Stimulated activated CD8-positive, alpha-beta memory T cell treated with anti-CD3 and anti-CD28 coated beads, Interleukin-12 subunit alpha, Interleukin-12 subunit beta, amount 100 ng/mL, for 24 hours (primary cell): ENCODE measurements around the gene DUSP15.

Experiments
- DNase-seq: peaks from one replicate; pipeline ENCODE4 v3.0.0-alpha.2; 2020; ENCODE audit errors: extremely low read depth

The DUSP15 gene

DNA sequence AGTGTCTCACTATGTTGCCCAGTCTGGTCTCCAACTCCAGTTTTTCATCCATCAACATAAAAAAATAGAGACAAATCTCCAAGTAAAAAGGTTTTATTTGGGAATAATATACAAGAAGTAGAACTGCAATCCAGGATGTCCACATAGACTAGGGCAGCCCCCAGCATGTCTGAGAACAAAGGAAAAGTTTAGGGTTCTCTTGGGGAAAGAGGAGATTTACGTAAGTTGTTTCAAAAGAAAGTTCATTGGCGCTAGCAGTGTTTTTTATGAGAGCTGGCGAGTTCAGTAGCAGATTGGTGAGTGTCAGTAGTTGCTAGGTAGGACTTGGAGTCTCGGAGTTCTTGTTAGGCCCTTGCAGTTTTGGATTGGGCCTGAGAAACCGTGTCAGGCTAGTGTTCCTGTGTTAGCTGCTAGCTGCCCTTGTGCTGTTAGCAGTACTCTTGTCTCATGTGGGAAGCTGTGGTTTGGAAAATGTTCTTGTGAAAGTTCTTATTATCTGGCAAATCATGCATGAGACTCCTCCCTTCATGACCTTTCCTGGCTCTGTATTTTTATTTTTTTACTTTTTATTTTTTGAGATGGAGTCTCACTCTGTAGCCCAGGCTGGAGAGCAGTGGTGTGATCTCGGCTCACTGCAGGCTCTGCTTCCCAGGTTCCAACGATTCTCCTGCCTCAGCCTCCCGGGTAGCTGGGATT is 24.8 kb upstream of the DUSP15 start:
- no peak for DNase-seq

DNA sequence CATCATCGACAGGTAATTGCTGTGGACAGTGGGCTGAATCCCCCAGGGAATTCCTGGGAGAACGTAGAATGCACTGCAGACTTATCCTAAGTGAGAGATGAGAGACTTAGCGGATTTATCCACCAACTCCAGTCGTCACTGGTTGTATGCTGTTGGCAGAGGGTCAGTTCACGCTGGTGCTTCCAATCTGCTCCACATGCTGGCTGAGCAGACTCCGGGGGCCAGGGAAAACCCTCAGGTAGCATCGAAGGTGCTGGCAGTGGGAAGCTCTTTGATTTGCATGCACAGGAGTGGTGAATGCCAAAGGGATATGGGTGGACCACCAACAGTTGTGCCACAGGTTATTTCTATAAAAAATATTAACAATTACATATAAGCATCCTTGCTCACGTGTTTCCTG is 20.3 kb upstream of the DUSP15 start:
- no peak for DNase-seq

DNA sequence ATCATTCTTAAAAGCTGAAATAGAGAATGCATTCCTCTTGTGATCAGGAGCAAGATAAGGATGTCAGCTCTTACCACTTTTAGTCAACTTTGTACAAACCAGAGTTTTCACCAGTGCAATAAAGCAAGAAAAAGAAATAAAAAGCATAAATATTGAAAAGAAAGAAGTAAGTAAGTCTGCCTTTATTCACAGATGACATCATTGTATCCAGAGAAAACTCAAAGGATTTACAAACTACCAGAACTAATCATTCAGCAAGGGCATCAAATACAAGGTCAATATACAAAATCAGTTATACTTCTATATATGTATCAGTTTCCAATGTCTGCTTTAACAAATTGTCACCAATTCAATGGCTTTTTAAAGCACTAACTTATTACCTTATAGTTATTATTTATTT is 13.5 kb upstream of the DUSP15 start:
- no peak for DNase-seq

DNA sequence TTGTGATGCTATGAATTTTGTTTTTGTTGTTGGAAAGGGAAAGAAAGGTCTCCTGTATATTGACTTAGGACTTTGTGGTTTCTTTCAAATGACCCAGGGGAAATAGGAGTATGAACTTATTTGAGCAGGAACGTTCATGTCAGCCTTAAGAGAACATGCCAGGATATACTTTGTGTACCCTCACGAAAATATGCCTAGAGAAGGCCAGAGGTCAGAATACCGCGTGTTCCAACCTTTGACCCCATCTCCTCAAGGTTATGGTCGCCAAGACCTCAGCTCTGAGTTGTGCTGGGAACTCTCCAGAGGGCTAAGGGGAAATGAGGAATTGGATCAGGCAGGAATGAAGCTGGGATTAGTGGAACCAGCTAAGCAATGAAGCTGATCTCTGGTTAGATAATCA is 11.6 kb upstream of the DUSP15 start:
- DNase-seq: no peak

DNA sequence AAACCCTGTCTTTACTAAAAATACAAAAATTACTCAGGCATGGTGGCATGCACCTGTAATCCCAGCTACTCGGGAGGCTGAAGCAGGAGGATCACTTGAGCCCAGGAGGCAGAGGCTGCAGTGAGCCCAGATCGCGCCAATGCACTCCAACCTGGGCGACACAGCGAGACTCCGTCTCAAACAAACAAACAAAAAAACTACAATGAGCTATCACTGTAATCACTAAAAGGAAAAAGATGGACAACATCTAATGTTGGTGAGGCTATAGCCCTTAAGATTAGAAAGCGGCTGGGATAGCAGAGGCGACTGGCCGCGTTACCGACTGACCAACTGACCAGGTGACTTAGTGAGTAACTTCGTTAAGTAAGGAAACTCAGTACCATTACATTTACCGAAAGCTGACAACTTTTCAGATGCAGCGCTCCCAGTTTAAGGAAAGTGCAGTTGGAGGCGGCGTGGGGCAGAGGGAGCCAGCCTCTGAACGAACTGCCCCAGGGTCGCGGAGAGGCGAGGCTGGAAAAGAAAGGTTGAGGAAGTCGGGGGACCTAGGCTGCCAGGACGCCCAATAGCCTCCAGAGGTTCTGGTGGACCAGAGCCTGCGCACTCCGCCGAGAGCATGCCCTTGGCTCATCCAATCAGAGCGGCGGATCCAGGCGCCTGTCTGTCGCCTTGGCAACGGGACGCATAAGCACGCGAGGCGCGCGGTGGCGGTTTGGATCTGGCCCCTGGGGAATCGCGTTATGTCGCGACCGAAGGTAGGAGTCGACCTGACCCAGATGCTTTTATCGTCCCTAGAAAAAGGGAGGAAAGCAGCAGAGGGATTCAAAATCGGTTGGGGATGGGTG is 9.0 kb upstream of the DUSP15 start:
- DNase-seq: peak; percentile 63

DNA sequence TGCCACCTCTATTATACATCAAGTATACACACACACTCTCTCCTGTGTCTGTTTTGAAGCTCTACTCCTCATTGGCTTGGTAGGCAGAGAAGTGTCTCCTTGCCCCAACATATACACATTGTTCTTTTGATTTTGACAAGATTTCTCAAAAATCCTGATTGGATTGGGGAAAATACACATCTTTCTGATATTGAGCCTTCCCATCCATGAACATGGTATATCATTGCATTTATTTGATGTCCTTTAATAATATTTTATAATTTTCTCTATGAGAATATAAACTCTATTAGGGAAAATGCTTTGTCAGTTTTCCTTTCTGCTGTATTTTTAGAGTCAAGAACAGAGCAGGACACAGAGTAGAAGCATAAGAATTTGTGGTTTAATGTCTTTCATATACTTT is 7.4 kb upstream of the DUSP15 start:
- no peak for DNase-seq

DNA sequence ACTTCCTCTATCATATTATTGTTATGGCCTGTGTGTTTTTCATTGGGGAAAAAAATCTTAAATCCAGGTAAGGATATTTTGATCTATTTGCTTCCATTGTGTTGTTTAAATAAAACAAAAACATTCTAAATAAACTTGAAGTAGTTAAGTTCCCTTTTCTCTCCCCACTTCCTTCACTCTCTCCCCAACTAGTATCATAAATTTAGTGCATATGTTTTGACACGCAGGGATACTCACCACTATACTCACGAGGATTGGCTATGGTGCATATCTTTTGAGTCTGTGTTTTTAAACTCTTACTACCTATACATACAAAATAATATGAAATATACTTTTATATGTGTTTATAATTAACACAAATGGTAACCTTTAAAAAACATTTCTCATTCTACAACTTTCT is 5.3 kb upstream of the DUSP15 start:
- no peak for DNase-seq

DNA sequence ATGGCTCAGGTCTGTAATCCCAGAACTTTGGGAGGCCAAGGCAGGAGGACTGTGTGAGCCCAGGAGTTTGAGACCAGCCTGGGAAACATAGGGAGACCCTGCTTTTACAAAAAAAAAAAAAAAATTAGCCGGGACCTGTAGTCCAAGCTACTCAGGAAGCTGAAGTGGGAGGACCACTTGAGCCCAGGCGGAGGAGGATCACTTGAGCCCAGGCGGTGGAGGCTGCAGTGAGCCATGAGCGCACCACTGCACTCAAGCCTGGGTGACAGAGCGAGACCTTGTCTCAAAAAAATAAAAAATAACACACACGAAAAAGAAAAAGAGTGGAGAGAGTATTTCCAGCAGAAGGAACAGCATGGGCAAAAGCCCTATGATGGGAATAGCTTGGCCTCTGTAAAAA is 2.1 kb upstream of the DUSP15 start:
- no peak for DNase-seq

DNA sequence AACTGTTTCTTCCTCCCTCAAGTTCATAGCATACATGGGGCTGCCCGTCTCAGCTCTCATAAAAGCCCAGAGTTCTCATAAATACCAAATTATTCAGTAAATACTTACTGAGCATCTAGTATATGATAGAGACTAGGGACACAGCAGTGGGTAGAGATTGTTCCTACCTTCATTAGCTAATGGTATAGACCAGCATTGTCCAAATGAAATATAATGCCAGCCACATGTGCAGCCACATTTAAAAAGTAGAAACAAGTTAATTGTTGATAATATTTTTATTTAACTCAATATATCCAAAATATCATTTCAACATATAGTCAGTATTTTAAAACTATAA is 1.3 kb upstream of the DUSP15 start:
- no peak for DNase-seq

DNA sequence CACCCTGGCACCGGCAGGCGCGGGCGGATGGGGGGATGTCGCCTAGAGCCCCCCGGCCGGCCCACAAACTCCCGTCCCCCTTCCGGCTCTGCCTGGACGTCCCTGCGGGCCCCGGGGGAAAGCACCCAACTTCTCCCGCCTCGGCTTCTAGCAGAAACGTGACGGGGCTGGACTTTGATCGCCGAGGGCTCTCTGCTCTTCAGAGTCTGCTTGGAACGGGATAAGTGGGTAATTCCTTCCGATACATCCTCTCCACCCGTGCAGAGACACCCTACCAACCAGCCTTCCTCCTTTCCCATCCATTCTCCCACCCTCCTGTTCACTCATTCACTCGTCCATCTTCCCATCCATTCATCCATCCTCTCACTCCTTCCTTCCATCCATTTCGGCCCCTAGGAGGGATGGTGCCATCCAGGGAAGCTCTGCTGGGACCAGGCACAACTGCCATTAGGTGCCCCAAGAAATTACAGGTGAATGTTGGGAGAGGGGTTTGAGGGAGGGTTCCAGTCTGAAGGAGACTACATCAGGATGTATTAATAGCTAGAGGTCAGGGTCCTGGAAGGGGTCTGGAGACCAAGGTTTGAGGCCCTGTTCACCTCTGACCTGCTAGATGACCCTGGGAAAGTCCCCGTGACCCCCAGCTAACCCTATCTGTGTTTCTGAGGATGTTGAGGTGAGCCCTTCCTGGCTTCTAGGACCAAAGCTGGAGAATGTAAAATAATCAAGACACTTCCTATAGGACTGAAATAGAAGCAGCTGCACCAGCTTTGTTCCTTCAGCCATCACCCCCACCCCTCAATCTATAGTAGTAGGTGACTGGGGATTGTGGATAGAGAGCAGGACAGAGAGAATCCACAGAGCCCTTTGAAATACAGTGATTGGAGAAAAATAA is 645 bp upstream of the DUSP15 start:
- no peak for DNase-seq

DNA sequence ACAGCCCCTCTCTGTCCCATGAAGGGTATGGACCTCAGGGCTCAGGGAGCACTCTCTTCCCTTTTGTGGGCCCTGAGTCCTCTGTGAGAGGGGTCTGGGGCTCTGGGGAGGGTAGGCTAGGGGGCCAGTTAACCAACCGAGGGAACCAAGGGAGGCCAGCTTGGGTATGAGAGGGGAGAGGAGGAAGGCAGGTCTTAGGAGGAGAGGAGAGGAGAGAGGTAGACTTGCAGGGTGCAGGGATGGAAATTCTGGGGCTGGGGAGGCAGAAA is 720 bp downstream of the DUSP15 start:
- DNase-seq: no peak

DNA sequence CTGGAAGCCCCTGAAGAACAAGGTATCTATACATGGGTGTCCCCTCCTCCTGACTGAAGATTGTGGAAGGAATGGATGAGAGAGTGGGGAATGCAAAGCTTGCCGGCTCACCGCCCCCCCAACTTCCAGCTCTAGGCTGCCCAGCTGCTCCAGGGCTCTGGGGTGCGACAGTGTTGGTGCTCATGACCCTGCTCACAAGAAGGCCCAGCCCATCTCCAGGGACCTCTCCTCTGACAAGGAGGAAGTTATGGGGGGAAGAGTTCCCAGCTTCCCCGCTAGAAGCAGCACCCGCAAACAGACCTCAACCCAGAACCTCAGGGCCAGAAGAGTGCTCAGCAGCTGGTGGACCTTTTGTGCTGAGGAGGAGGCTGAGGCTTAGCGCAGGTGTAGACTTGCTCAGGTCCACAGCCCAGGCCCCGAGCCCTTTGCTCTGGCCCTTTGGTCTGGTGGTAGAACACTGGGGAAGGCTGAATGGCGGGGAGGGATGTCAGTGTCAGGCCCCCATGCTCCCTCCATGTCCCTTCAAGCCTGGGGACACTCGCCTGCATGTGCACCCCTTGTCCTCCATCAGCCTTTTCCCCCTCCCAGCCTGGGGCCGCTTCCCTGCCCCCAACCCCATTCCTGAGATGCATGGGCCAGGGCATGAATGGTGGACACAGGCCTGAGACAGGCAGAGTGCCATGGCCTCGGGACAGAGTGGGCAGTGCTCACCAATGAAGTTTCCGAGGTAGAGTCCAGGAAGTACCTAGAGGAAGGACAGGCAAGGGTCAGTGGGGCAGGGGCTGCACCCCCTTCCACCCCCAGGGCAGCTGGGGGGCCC is 1.3 kb downstream of the DUSP15 start:
- no peak for DNase-seq

DNA sequence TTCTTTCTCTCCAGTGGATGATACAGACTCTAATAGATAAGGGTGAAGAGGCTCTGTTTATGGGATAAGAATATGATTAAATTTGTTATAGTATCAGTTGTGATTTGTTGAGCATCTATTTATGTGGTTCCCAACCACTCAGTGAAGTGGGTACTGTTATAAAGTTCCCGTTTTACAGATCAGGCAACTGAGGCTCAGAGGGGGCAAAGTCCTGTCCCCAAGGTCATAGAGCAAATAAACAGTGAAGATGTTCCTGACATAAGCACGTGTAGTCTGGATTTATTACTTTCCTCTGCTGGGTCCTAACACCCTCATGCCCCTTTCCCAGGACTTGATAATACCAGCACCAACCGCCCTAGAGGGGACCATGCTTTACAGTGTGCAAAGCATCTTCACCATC is 4.1 kb downstream of the DUSP15 start:
- no peak for DNase-seq

DNA sequence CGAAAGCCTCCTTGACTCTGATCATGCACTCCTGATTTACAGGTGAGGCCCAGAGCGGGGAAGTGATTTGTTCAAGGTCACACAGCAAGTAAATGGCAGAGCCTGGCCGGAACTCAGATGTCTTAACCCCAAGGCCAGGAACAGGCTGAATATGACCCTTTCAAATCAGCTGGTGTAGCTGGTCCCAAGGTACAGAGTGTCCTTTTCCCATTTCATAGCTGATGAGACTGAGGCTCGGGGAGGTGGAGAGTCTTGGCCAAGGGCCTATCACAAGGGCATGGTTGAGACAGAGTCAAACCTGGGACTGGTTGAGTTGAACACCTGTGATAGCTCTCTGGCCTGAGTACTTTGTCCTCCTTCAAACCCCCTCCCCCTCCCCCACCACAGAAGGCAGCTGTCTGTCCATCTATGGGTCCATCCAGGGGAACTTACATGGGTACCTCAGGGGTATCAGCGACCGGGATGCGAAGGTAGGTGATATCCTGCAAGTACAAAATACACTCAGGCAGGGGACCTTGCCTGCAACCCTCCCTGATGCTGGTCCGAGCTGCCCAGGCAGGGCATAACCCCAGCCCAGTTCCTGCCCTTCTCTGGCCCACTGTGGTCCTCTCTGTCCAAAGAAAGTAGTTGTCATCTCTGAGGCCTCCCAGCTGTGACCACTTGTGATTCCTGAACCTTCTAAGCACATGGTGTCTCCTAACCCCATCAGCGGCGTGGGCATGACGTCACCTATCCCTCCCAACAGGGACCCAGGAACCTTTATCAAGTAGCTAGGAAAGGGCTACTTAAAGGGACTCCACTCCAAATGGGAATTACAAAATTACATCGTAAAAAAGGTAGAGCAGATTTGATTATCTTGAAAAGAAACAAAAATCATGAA is 5.6 kb downstream of the DUSP15 start:
- DNase-seq: no peak

DNA sequence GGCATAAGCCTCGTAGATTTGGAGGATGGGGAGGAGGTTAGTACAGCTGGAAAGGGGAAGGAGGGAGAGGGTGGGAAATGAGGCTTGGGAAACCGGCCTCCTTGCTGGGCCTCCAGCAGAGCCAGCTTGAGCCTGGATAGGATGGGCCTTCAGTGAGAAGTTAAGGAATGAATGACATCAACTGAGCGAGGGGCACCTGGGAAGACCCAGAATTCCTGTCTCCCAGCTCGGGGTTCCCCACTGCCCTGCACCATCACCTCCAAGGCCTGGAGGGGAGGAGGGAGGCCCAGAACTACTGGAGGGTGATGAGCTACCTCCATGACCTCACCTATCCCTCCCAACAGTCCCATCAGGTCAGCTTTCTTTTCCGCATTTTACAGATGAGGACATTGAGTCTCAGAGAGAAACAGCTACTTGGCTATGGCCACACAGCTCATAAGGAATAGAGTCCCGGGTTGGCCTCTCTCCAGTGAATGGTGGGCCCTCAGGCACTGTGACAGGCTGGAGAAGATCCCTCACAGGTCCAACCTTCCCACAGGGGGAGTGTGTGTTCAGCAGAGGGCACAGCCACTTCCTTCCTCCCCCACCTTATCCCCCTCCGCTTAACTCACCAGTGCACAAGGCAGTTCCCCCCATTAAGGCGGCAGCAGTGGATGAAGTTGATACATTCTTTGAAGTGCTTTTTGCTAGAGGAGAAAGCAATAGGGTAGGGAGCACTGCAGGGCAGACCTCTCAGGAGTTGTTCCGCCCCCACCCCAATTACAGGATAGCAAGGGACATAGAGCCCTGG is 6.8 kb downstream of the DUSP15 start:
- no peak for DNase-seq

DNA sequence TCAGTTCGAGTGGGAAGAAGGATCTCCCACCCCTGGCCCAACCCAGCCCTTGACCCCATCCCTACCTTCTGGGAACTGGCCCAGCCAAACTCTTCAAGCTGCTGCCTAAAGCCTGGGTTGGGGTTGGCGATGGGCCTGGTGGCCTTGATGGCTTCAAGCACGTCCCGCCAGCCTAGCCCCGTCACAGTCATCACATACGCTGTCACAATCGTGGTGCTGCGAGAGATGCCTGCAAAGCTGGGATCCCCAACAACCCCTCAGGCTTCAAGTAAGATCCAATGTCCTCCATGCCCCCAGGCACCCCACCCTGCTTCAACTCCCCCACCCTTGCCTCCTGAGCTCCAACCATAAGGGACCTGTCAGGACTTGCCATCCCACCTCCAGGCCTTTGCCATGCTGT is 7.8 kb downstream of the DUSP15 start:
- DNase-seq: no peak

DNA sequence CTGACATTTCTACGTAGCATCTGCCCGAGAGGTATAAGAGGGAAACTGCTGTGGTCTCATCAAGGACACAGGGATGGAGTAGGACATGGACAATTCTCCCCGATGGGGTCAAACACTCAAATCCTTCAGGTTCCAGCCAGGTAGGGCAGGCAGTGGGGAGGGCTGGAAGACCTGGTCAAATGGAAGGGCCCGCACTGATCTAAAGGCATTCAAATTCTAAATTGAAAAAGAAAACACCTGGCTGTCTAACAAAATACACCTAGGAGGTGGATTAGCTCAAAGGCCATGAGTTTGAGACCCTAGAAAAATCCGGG is 8.2 kb downstream of the DUSP15 start:
- DNase-seq: no peak

DNA sequence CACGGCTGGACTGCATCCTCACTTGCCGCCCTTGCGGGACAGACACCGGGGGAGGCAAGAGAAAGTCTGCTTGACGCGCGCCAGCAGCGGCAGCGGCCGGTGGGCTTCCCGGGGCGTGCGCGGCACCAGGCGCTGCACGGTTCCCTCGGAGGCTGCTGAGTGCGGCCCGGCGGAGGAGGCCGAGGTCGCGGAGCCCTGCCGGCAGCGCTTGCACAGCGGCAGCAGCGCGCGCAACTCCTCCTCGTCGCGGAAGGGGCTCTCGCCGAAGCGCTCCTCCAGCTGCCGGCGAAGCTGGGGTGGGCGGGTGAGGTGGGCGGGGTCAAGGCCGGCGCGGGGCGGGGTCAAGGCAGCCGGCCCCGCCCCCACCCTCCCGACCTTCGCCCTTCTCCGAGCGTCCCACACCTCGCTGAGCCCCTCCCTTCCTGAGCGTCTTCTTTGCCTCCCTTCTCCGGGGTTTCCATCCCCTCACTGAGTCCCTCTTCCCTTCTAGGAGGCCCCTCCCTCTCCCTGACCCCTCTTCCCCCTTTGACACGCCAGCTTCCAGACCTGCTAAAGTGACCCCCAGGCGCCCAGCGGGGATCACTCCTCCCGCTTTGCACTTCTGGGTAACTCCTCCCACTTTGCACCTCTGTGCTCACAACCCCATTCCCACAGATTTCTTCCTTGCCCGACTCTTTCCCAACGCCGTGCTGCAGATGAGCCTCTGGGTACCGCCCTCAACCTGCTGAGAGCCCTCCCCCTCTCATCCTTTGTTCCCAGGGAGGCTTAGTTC is 8.8 kb downstream of the DUSP15 start:
- DNase-seq: peak; percentile 43

DNA sequence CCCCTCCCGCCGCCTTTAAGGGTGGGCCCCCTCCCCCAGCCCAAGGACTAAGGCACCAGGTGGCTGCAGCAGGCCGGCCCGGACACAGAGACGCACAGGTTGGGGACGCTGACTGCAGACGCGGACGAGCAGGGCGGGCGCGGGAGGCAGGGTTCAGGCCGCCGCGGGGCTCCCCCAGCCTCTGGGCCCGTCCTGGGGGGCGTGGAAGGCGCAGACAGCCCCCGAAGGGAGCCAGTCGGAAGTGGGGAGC is 9.3 kb downstream of the DUSP15 start:
- no peak for DNase-seq
